H1 (cell line): ENCODE measurements around the gene TSPEAR. TPM values are rescaled to one million over a fixed set of nuclear protein-coding genes. Genes with fewer than 3 reads are reported as not detected.

Experiments used
- EZH2 ChIP-seq: fragments of 200-600 bp; sonication (generic); IDR thresholded peaks from 2 replicates; pipeline ENCODE4 v1.7.1; 2012; ENCODE audit warnings: low read depth, mild to moderate bottlenecking, moderate library complexity, low read length, inconsistent platforms; ENCODE audit not compliant: severe bottlenecking
- POLR2AphosphoS5 ChIP-seq: IDR thresholded peaks from 2 replicates; pipeline ENCODE4 v1.6.1; 2011; ENCODE audit warnings: low read depth, low read length
- SP4 ChIP-seq: IDR thresholded peaks from 2 replicates; pipeline ENCODE4 v1.6.1; 2012; ENCODE audit warnings: low read length, inconsistent platforms
- YY1 ChIP-seq: IDR thresholded peaks from 2 replicates; pipeline ENCODE4 v1.6.1; 2011; ENCODE audit warnings: low read depth, mild to moderate bottlenecking, low read length
- polyA plus RNA-seq, 7 experiments: library from polyadenylated mRNA; depleted of rRNA in 3 of 7; stranded (reverse) in 5 of 7; unstranded in 2 of 7; fragments of >200 nt in 5 of 7; fragments of 200-250 nt in 2 of 7; gene quantifications; 1 replicate in 5 of 7; 2 replicates in 1 of 7; 4 replicates in 1 of 7; pipeline versions ENCODE4 v1.2.1 to v1.2.3, GENCODE V29; 2011 to 2013; ENCODE audit warnings: missing spikeins in 2 of 7, mixed read lengths in 2 of 7
- total RNA-seq: library from RNA; stranded (reverse); fragmentation: NEBNext Ultra II Directional; extraction: Animal tissue kit (Norgen Biotek cat#: 25700); gene quantifications from 2 replicates; pipeline ENCODE4 v1.2.1, GENCODE V29; 2021

Gene TSPEAR
- total and polyA plus RNA-seq, 2 of the 8 experiments (the other 6 are each of a cell fraction or from before 2014, with no cell fraction given) = 0.58 to 0.89 TPM

DNA sequence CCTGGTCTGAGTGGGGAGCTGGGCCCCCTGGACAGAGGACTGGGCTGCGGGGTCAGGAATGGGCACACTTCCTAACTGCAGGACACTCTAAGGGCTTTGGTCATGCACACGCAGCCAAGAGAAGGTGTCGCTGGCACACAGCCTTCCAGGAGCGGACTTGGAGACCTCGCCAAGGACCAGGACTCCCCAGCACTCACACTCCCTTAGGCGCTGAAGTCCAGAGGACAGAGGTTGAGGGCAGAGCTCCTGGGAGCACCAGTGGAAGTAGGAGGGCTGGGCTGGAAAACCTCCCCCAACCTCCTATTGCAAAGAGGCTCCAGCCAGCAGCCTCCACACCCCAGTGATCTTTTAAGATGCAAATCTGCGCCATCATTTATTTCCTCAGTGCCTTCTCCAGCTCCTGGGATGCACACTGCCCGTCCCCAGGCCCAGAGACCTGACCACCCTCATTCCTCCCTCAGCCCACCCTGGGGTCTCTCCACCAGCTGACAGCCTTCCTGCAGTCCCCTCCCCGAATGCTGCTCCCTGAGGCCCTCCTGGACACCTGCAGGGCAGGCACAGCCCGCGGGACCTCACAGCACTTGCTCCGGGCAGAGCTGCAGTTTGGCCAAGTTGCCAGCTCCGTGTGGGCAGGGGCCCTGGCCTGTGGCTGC lies 3.0 kb downstream of the TSPEAR start (continued):
- TF ChIP-seq SP4 (0 out of 2 replicates have a peak, but pooled peaks have one; percentile 39), POLR2AphosphoS5 (no peak), YY1 (0 out of 2 replicates have a peak, but pooled peaks have one; percentile 6), EZH2 (no peak)
- TF ChIP-seq, all 59 proteins: peak for 4
